ENCODE measurements around the gene ZP2.

- TF ChIP-seq CTCF (conservative IDR thresholded peaks at IDR 0.05) (no peak), EZH2 (IDR thresholded peaks at IDR 0.05; ENCODE audit: low read depth) (no peak)
Measured at GRCh38 chr16:21169249-21169981, 42.0 kb downstream of the ZP2 start.
